AG20443 (cell line): ENCODE results near the gene TRABD.
"Not testable (repeated sequence)": the region's sequence is repeated elsewhere in the genome, so short reads cannot be mapped to it uniquely, and the experiment has no call there.

Experiments
- DNase-seq: peaks from one replicate; pipeline ENCODE4 v3.0.0; 2012; ENCODE audit warnings: low spot score, mixed read lengths

TRABD gene

GRCh38 chr22:50153056-50153755 is 32.5 kb upstream of the TRABD start:
- DNase-seq: peak; percentile 11

DNA sequence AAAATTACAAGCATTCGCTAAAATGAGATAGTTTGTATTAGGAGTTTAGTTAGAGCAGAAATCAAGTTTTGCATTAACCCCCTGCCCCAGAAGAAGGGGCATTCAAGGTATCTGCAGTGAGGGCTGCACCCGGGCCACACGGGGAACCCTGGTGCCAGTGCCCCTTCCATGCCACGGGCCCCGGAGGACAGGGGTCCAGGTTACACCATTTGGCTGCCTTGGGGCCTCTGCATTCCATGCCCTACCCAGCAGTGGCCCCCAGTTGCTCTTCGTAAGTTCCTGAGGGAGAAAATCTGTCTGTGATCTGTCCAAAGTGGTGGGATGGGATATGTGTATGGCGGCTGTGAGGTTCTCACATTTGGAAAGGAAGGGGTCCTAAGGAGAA is 32.0 kb upstream of the TRABD start:
- no peak for DNase-seq

GRCh38 chr22:50157709-50158375 is 27.9 kb upstream of the TRABD start:
- DNase-seq: no peak

- no peak for DNase-seq
These were observed 24.8 kb upstream of the TRABD start for GRCh38 chr22:50160947-50161346.

GRCh38 chr22:50161508-50162390 is 24.0 kb upstream of the TRABD start:
- DNase-seq: no peak

- DNase-seq: no peak
These were observed 23.2 kb upstream of the TRABD start for GRCh38 chr22:50162391-50162956.

DNA sequence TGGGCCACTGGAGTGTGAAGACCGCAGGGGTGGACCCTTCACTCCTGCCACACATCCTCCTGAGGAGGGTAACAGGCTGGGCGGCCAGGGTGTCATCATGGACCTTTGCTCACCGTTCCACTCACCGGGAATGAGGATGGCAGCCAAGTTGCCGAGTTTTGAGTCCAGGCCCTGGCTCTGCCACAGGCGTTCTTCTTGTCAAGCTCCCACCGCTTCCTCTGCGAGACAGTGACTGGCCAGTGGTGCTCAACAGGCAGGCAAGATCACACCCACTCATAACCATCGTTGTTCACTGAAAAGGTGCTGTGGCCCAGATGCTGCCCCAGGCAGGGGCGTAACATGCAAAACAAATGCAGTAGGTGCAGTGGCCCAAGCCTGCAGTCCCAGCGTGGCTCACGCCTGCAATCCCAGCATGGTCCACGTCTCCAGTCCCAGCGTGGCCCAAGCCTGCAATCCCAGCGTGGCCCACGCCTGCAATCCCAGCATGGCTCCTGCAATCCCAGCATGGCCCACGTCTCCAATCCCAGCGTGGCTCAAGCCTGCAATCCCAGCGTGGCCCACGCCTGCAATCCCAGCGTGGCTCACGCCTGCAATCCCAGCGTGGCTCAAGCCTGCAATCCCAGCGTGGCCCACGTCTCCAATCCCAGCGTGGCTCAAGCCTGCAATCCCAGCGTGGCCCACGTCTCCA is 20.1 kb upstream of the TRABD start:
- no peak for DNase-seq

DNA sequence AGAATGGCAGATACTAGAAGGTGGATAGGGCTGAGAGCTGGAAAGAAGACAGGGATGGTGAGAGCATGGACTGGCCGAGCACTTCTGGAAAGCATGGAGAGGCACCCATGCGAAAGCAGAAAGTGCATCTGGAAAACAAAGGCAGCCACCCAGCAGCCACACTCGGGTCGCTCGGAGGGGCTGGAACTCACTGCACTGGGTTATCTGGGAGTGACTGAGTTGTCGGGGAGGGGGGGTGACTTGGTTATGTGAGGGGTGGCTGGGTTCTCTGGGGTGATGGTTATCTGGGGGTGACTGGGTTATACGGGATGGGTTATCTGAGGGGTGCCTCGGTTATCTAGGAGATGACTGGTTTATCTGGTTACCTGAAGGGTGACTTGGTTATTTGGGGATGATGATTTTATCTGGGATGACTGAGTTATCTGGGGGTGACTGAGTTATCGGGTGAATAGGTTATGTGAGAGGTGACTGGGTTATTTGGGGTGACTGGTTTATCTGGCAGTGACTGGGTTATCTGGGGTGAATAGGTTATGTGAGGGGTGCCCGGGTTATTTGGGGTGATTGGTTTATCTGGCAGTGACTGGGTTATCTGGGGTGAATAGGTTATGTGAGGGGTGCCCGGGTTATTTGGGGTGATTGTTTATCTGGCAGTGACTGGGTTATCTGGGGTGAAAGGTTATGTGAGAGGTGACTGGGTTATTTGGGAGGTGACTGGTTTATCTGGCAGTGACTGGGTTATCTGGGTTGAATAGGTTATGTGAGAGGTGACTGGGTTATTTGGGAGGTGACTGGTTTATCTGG is 17.8 kb upstream of the TRABD start:
- DNase-seq: no peak

- not testable (repeated sequence) for DNase-seq
These were observed 17.1 kb upstream of the TRABD start for GRCh38 chr22:50168490-50169180.

- DNase-seq: no peak
These were observed 16.4 kb upstream of the TRABD start for GRCh38 chr22:50169181-50169759.

DNA sequence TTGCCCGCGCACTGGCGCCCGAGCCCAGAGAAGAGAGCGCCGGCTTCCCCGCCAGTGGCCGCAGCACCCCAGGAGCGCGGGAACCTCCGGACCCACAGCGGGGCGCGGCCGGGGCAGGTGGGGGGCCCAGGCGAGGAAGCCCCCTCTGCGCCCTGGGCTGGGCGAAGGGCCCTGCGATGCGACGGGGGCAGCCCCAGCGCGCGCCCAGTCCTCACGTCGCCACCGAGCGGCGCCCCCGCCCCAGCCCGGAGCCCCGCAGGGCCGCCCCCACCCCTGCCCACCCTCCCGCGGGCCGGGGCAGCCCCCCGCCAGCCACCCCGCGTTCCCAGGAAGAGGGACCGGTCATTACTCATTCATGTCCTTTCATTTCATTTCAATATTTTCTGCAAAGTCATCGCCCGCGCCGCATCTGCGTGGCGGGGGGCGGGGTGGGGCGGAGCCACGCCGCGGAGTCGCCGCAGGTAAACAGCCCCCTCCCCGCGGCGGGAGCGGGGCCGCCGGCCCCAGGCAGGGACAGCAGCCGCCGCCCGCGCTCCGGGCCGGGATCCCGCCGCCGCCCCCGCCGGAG is 15.9 kb upstream of the TRABD start:
- DNase-seq: peak; percentile 34

DNA sequence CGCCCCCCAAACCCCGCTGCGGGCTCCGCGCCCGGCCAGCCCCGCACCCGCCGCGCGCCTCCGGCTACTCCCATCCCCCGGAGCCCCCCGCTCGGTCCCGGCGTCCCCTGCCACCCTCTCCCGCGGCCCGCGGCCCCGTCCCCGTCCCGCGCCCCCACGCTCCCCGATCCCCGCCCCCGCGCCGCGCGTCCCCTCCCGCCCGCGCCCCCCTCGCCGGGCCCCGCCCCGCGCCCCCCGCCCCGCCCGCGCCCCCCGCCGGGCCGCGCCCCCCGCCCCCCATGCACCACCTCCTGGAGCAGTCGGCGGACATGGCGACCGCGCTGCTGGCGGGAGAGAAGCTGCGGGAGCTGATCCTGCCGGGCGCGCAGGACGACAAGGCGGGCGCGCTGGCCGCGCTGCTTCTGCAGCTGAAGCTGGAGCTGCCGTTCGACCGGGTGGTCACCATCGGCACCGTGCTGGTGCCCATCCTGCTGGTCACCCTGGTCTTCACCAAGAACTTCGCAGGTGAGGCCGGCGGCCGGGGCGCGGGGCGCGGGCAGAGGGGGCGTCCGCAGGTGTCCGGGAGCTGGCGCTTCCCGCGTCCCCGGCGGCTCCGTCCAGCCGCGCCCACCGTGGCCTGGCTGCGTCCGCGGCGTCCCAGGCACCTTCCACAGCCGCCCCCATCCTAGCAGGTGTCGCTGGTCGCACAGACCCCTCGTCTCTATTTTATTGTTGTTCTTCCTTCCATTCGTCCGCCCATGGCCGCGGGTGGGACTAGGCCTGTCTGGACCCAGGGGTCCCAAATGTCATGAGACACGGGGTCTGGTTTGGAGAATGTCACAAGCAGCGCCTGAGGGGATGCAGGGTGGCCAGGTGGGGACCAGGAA is 15.0 kb upstream of the TRABD start, which contains the start of gene PANX2:
TSS of gene PANX2 (plus strand) at position 279 of the 866 bp plus-strand sequence. CDS start at position 279, 0 bp downstream.
- DNase-seq: no peak

DNA sequence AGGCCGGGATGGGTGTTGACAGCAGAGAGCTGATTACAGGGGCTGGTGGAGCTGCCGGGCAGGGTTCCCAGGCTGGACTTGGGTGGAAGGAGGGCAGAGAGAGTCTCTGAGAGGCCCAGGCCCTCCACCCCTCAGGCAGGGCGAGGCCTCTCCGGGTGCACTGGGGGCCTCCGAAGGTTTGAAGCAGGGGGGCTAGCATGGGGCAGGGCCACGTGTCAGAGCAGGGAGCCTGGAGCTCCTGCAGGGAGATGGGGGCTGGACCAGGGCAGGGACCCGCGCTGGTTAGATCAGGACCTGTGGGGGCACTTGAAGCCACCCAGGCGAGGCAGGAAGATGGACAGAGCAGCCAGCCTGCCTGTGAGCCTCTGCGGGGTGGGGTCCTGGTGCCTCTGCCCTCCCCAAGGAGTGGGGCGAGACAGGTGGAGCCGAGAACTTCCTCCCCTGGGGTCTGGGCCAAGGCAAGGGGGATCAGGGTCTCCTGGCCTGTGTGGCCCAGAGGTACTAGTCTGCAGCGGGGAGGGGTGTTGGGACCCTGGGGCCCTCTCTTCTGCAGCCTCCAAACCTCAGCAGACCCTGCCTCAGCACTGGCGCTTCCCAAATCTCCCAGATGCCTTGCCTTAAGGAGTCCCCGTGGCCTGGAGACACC is 14.3 kb upstream of the TRABD start:
- DNase-seq: no peak

DNA sequence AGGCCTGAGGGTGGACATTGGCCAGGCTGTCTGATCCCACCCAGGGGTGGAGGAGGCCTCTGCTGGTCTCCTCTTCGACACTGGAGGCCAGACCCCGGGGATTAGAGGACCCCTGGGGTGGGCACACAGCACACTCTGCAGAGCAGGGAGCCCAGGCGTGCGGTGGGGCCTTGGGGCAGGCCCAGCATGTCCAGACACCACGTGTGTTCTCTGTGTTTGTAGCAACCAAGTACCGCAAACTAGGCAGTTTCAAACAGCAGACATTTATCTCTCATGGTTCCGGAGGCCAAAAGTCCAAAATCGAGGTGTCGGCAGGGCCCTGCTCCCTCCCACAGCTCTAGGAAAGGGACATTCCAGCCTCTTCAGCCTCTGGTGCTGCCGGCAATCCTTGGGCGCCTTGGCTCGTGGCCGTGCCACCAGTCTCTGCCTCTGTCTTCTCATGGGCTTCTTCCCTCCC is 13.7 kb upstream of the TRABD start:
- no peak for DNase-seq

- no peak for DNase-seq
These were observed 12.3 kb upstream of the TRABD start for GRCh38 chr22:50173311-50173982.

DNA sequence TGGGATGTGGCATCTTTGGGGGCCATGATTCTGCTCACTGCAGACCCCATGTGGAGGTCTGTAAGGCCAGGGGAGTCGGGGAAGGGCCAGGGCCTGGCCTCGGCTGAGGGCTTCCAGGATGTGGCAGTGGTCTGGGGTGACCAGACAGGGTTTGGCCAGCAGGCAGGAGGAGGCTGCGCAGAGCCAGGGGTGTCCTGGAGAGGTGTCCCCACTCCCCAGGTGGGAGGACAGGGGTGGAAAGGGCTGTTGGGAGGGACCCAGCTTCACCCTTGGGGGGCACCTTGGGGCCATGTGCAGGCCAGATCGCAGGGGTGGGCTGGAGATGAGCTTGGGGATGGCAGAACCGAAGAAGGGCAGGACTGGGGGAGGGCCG is 11.7 kb upstream of the TRABD start:
- no peak for DNase-seq

- DNase-seq: no peak
These were observed 11.1 kb upstream of the TRABD start for GRCh38 chr22:50174382-50175190.
